GM12891 (cell line): Measurements from ENCODE around the gene RTN4RL1.

Experiments
- DNase-seq: peaks from one replicate; pipeline ENCODE4 v3.0.0; 2011; ENCODE audit warnings: low spot score; ENCODE audit not compliant: insufficient read length
- FAIRE-seq: peaks from 2 replicates; lab custom pipeline; 2011; peaks lifted over from hg19 to GRCh38; lab: Jason Lieb, UNC
- PAX5 ChIP-seq: IDR thresholded peaks from 2 replicates; pipeline ENCODE4 v1.6.1; 2011; ENCODE audit warnings: low read length, moderate library complexity, mild to moderate bottlenecking; ENCODE audit not compliant: insufficient read depth, severe bottlenecking
- POLR2A ChIP-seq: IDR thresholded peaks from 2 replicates; pipeline ENCODE4 v1.6.1; 2011; ENCODE audit warnings: low read depth, low read length, control low read depth
- POLR2AphosphoS5 ChIP-seq: IDR thresholded peaks from 2 replicates; pipeline ENCODE4 v1.6.1; 2011; ENCODE audit warnings: low read depth, low read length, control low read depth
- POU2F2 ChIP-seq: IDR thresholded peaks from 2 replicates; pipeline ENCODE4 v1.6.1; 2011; ENCODE audit warnings: low read depth, mild to moderate bottlenecking, control low read depth, low read length, moderate library complexity
- SPI1 ChIP-seq: IDR thresholded peaks from 2 replicates; pipeline ENCODE4 v1.6.1; 2011; ENCODE audit warnings: low read depth, low read length, control low read depth
- TAF1 ChIP-seq: IDR thresholded peaks from 2 replicates; pipeline ENCODE4 v1.6.1; 2011; ENCODE audit warnings: low read depth, low read length, control low read depth

Gene RTN4RL1

DNA sequence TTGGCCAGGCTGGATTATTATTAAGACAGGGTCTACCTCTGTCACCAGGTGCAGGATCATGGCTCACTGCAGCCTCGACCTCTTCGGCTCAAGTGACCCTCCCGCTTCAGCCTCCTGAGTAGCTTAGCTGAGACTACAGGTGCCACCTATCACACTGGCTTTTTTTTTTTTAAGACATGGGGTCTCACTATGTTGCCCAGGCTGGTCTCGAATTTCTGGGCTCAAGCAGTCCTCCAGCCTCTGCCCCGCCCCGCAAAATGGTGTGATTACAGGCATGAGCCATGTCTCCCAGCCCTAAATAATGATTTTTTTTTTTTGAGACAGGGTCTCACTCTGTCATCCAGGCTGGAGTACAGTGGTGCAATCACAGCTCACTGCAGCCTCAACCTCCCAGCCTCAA, 22.5 kb upstream of the RTN4RL1 start:
- DNase-seq = no peak
- FAIRE-seq = no peak
- TF ChIP-seq TAF1 = no peak

DNA sequence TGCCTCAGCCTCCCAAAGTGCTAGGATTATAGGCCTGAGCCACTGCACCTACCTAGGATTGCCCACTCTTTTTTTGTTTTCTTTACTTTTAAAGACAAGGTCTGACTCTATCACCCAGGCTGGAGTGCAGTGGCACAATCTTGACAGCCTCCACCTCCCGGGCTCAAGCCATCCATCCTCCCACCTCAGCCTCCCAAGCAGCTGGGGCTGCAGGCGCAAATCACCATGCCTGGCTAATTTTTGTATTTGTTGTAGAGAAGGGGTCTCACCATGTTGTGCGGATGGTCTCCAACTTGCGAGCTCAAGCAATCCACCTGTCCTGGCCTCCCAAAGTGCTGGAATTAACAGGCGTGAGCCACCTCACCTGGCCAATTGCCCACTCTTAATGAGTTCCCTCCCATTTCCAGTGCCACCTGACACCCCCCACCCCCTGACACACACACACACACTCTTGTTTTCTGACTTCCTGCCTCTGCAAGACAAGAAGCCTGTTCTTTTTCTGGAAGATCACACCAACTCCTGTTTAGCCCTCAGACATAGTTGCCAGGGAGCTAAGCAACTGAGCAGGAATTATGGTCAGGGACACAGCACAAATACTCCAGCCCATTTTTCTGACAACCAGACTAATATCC, 19.2 kb upstream of the RTN4RL1 start:
- FAIRE-seq (no peak), DNase-seq (no peak)
- TF ChIP-seq POU2F2 = no peak
- no peak for TF ChIP-seq PAX5
- TF ChIP-seq TAF1 = no peak
- no peak for TF ChIP-seq POLR2AphosphoS5
- no peak for TF ChIP-seq SPI1
- no peak for TF ChIP-seq POLR2A

DNA sequence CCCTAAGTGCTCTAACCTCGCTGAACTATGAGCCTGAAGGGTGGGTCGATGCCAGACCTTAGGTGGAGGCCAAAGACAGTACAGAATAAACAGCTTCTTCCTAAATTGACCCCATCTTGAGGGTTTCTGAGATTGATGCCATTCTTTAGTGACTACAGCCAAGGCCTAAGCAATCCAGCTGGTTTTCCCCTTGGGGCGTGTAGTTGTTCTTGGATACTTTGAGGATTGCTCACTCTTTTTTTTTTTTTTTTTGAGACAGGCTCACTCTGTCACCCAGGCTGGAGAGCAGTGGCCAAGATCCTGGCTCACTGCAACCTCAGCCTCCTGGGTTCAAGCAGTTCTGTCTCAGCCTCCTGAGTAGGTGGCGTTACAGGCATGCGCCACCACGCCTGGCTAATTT, 18.7 kb upstream of the RTN4RL1 start:
- TF ChIP-seq POLR2A (no peak; the same call in 1 of the 2 replicates), TAF1 (no peak), PAX5 (no peak), SPI1 (no peak), POU2F2 (no peak), POLR2AphosphoS5 (no peak)
- DNase-seq = no peak
- no peak for FAIRE-seq

DNA sequence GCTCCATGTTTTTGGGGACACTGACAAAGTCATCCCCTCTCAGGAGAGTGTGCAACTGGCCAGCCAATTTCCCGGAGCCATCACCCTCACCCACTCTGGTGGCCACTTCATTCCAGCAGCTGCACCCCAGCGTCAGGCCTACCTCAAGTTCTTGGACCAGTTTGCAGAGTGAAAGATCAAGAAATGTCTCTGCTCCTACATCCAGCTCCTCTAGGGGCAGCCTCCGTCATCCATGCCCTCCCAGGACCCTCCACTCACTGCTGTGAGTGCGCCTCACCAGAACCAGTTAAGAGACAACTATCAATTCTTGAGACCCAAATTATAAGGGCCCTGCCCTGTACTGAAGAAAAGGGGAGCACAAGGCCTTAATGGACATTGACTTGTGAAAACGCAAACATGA, 17.8 kb upstream of the RTN4RL1 start:
- TF ChIP-seq POLR2AphosphoS5 = no peak
- TF ChIP-seq PAX5 = no peak
- DNase-seq (no peak), FAIRE-seq (peak; percentile 28)

DNA sequence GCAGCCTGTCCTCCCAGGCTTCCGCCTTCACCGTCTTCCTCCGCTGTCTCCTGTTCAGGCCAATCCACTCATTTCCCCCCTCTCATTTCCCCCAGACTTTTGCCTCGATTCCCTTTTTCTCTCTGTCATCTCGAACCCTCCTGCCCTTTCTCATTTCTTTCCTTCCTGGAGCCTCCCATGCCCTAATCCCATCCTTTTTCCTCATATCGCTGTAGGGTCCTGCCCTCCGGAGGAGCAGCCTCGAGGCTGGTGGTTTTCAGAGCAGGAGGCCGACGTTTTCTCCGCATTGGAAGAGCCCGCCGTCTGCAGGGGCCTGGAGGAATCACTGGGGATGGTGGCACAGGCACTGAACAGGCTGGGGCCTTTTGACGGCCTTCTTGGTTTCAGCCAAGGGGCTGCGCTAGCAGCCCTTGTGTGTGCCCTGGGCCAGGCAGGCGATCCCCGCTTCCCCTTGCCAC, 17.3 kb upstream of the RTN4RL1 start:
- no peak for FAIRE-seq
- no peak for TF ChIP-seq POU2F2
- peak; percentile 31; the same call in 1 of the 2 replicates for TF ChIP-seq SPI1
- no peak for TF ChIP-seq POLR2AphosphoS5
- TF ChIP-seq TAF1 = no peak
- TF ChIP-seq POLR2A = no peak; the same call in 1 of the 2 replicates
- TF ChIP-seq PAX5 = no peak
- DNase-seq = no peak

DNA sequence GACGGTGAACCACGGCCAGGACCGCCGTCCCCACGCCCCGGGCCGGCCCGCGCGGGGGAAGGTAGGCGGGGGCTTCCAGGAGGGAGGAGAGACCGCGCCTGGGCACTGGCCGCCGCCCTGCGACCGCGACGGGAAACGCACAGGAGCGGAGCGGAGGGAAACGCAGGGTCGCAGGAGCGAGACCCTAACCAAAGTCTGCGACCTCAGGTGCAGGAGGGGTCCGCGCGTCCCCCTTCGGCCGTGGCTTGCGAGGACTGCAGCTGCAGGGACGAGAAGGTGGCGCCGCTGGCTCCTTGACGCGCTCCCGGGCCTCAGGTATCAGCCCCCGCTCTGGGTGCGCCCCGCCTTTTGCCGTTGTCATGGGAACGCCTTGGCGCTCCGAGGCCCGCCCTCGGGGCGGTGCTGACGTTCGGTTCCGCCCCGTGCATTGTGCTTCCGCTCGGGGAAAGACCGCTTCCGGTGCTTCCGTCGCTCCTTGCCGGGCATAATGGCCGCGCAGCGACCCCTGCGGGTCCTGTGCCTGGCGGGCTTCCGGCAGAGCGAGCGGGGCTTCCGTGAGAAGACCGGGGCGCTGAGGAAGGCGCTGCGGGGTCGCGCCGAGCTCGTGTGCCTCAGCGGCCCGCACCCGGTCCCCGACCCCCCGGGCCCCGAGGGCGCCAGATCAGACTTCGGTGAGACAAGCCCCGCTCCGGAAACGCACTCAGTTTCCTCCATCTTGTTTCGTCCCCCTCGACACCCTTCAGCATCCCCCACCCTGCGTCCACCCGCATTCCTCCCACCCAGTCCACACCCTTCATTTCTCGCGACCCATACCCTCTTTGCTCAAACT, 16.6 kb upstream of the RTN4RL1 start, which contains the start of gene OVCA2:
Gene OVCA2 (plus strand): TSS at position 462 of the 829 bp plus-strand sequence. CDS start 26 bp downstream, at position 488.
- TF ChIP-seq POU2F2 = peak; percentile 76
- TF ChIP-seq TAF1 = peak; percentile 91
- peak; percentile 76 for TF ChIP-seq PAX5
- TF ChIP-seq POLR2A = peak; percentile 88
- TF ChIP-seq SPI1 = peak; percentile 27; the same call in 1 of the 2 replicates
- TF ChIP-seq POLR2AphosphoS5 = peak; percentile 83
- FAIRE-seq = peak; percentile 100

DNA sequence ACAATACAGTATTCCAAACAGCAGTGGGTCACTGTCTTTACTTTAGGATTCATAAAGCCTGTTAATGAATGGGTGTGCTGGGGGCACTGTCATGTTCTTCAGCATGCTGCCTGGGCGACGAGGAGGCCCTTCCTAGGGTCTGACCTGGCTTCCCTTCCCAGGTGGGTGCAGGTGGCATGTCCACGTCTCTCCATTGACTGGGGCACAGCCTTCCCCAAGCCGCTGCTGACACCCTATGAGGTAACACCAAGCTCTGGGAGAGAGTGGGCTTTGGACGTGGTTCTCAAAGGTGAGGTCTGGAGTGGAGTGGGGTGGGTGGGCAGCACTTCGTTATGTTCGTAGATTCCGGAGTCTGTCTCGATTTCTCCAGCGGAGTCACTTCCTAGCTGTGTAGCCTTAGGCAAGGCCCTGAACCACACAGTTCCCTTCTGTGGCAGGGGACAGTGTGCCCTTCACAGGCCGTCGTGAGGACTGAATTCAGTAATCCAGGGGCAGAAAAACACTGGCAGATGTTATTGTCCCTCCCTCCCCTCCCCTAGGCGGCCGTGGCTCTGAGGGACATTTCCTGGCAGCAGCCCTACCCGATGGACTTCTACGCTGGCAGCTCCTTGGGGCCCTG, 15.9 kb upstream of the RTN4RL1 start:
- DNase-seq = no peak
- no peak for FAIRE-seq

More for the DNA sequence above, 16.6 kb upstream of the RTN4RL1 start, which contains the start of gene OVCA2:
- DNase-seq = peak; percentile 99

DNA sequence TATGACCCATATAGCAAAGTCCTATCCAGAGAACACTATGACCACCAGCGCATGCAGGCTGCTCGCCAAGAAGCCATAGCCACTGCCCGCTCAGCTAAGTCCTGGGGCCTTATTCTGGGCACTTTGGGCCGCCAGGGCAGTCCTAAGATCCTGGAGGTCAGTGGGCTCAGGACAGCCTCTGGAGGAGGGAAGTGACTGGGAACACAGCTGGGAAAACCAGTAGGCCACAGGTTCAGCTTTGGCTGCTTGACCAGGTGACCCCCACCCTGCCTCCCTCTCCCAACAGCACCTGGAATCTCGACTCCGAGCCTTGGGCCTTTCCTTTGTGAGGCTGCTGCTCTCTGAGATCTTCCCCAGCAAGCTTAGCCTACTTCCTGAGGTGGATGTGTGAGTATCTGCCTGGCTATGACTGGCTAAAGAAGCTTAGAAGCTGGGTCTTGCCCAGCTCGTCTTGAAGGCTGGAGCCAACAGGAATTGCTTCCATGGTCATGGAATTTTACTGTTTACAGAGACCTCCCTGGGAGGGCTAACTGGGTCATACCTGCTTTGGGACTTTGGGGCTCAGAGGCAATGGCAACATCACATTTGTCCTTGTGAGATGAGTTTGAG, 15.2 kb upstream of the RTN4RL1 start:
- DNase-seq = no peak
- TF ChIP-seq POLR2A (no peak), PAX5 (no peak), POU2F2 (no peak), TAF1 (no peak), SPI1 (no peak), POLR2AphosphoS5 (no peak)
- FAIRE-seq = no peak

More for the DNA sequence above, 15.9 kb upstream of the RTN4RL1 start:
- TF ChIP-seq POU2F2 = no peak
- TF ChIP-seq PAX5 = no peak
- TF ChIP-seq POLR2A = peak; percentile 4; the same call in 1 of the 2 replicates
- peak; percentile 11; the same call in 1 of the 2 replicates for TF ChIP-seq POLR2AphosphoS5
- no peak for TF ChIP-seq TAF1

DNA sequence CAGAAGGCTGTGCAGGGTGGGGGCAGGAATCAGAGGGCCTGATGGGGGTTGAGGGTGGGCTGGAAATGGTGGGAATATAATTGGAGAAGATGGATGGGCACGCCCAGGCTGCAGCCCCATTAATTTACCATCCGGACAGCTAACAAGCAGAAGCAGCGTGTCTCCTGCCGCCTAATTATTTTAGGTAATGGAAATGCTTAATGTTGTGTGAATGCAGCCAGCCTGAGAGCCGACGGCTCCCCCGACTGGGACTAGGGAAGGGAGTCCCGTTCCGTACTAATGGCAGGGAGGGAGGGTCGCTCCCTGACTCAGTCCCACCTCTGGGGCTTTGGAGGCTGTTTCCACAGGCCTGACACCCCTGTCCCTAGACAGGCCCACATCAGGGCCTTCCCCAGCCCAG, 12.0 kb upstream of the RTN4RL1 start:
- TF ChIP-seq POU2F2 (no peak), POLR2A (no peak), SPI1 (no peak), TAF1 (no peak)
- FAIRE-seq (no peak), DNase-seq (no peak)
